Activated effector memory CD4-positive, alpha-beta T cell treated with Interleukin-2 at 50 U/mL for 16 hours (primary cell): ENCODE measurements around the gene LMCD1.

ENCODE experiments used
- DNase-seq: peaks from one replicate; pipeline ENCODE4 v3.0.0-alpha.2; 2020

Gene LMCD1

GRCh38 chr3:8538223-8538622 is 36.6 kb downstream of the LMCD1 start:
- no peak for DNase-seq

- DNase-seq, result no peak
These were observed 37.3 kb downstream of the LMCD1 start for GRCh38 chr3:8538913-8539312.

GRCh38 chr3:8539419-8539818 is 37.8 kb downstream of the LMCD1 start:
- no peak for DNase-seq

GRCh38 chr3:8540456-8540855 is 38.8 kb downstream of the LMCD1 start:
- DNase-seq, result no peak

GRCh38 chr3:8541486-8541885 is 39.9 kb downstream of the LMCD1 start:
- DNase-seq, result no peak

GRCh38 chr3:8542190-8543135 is 40.8 kb downstream of the LMCD1 start:
- no peak for DNase-seq

- no peak for DNase-seq
These were observed 45.0 kb downstream of the LMCD1 start for GRCh38 chr3:8546609-8547008.

GRCh38 chr3:8548502-8549275 is 47.1 kb downstream of the LMCD1 start:
- DNase-seq, result no peak

- DNase-seq, result no peak
These were observed 47.7 kb downstream of the LMCD1 start for GRCh38 chr3:8549354-8549753.

- no peak for DNase-seq
These were observed 49.0 kb downstream of the LMCD1 start for GRCh38 chr3:8550611-8551010.

GRCh38 chr3:8552223-8552762 is 50.7 kb downstream of the LMCD1 start:
- DNase-seq, result no peak

GRCh38 chr3:8553405-8553804 is 51.8 kb downstream of the LMCD1 start:
- no peak for DNase-seq

GRCh38 chr3:8554696-8555095 is 53.1 kb downstream of the LMCD1 start:
- no peak for DNase-seq

- DNase-seq, result no peak
These were observed 53.6 kb downstream of the LMCD1 start for GRCh38 chr3:8555113-8555661.

GRCh38 chr3:8555725-8556472 is 54.3 kb downstream of the LMCD1 start:
- no peak for DNase-seq

GRCh38 chr3:8556473-8556869 is 54.8 kb downstream of the LMCD1 start:
- no peak for DNase-seq

- no peak for DNase-seq
These were observed 55.7 kb downstream of the LMCD1 start for GRCh38 chr3:8557298-8557697.

GRCh38 chr3:8558645-8559044 is 57.0 kb downstream of the LMCD1 start:
- no peak for DNase-seq

- no peak for DNase-seq
These were observed 57.7 kb downstream of the LMCD1 start for GRCh38 chr3:8559351-8559750.

- no peak for DNase-seq
These were observed 58.9 kb downstream of the LMCD1 start for GRCh38 chr3:8560366-8561007.

GRCh38 chr3:8561370-8561769 is 59.7 kb downstream of the LMCD1 start:
- no peak for DNase-seq

- no peak for DNase-seq
These were observed 60.5 kb downstream of the LMCD1 start for GRCh38 chr3:8562081-8562595.
